NCI-H146 treated with DMSO at 0.1 percent for 48 hours (cell line): ENCODE results near the gene VPS16.

Experiments used
- DNase-seq: peaks from one replicate; lab custom pipeline; 2025; ENCODE audit not compliant: unreplicated experiment; lab: John Stamatoyannopoulos, UW

The VPS16 gene

GRCh38 chr20:2867081-2867864 lies 26.7 kb downstream of the VPS16 start:
- DNase-seq, result no peak

GRCh38 chr20:2869381-2869780 lies 28.8 kb downstream of the VPS16 start:
- DNase-seq, result no peak

GRCh38 chr20:2871111-2871465 lies 30.5 kb downstream of the VPS16 start:
- no peak for DNase-seq

DNA sequence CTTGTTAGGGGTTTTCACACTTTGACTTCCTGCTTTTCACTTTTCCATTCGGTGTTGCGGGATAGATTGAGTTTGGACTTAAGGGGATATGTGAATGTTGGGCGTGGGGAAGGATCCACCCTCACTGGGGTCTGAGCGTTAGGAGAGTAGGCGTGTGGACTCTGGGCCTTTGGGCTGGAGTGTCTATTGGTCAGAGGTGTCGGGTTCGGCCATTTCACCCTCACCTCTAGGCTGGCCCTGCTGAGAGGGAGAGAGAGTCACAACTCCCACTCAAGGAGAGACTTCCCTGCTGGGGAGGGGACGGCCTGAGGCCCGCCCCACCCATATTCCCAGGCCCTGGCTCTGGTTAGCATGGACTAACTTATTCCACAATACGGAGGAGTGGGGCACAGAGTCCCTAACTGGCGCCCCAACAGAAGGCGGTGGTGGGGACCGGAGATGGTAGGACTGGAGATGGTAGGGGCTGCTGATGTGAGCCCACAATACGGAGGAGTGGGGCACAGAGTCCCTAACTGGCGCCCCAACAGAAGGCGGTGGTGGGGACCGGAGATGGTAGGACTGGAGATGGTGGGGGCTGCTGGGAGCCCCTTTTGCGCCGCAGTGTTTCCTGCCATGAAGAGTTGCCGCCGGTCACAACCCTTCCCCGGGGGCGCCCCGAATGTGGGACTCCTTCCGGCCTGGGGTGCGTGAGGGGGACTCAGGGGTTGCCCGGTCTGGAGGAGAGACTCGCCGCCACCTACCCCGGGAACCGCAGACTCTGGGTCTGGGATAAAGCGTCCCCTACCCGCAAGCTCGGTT lies 31.3 kb downstream of the VPS16 start:
- no peak for DNase-seq

- peak; percentile 43 for DNase-seq
Observed at GRCh38 chr20:2872459-2873009, 32.0 kb downstream of the VPS16 start.

DNA sequence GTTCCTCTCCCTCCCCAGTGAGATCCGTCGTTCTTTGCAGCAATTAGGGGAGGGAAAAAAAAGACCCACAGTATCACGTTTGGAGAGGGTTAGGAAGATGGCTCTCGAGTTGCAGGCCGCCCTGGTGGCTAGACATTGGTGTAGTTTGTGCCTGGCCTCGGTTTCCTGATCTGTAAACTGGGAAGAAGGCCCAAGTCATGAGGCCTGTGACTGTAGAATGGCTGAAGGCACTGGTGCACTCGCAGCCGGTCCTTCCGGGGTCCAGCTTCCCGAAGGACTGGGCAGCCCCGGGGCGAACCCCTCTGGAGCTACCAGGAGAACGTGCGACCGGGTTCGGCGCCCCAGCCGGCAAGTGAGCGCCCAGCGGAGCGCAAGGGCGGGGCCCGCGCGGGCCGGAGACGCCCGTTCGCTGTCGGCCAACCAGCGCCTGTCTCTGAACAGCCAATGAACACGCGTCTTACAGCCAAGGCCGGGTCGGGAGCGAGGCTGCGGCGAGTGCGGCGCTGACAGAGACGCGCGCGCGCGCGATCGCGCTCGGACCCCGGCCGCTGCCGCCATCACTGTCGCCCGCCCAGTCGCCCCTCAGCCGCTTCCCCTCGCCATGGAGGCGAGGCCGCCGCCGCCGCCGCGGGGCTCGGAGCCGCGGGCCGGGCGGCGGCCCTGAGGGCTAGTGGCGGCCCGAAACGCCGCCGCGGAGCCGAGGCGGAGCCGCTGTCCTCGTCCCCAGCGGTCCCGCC lies 32.6 kb downstream of the VPS16 start, which contains the start of gene PTPRA:
PTPRA (plus strand) TSS at position 472 of the 737 bp plus-strand sequence. CDS start 90,797 bp downstream, outside the sequence.
- DNase-seq, result peak; percentile 80

DNA sequence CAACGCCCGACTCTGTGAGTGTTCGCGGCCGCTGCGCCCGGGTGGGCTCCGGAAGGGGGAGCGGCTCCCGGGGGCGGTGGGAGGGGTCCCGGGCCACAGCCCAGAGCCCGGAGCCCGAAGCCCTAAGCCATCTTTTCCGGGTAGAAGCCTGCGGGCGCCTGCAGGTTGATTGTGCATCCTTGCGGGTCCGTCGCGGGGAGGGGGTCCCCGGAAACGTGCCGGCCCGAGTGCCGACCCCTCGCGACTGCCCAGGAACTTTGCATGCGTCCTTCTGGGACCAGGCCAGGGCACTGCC lies 33.1 kb downstream of the VPS16 start:
- DNase-seq, result peak; percentile 48

DNA sequence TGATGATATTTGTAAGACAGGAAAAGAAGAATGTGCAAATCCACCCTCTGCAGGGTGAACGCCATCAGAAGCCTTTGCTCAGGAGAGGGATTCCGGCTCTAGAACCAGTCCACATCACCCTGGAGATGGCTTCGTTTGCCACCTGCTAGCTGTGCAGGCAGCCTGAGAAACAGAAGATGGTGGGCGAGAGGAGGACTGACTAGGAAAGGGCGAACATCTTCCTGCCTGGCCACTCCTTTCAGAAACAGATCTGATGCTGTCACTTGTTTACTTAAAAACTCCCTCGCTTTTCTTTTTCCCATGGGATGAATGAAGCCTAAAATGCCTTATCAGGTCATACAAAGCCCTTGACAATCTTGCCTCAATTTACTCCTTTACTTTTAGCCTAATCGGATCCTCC lies 33.9 kb downstream of the VPS16 start:
- peak; percentile 18 for DNase-seq

GRCh38 chr20:2875690-2876203 lies 35.2 kb downstream of the VPS16 start:
- DNase-seq, result no peak

- DNase-seq, result no peak
Observed at GRCh38 chr20:2878515-2878914, 38.0 kb downstream of the VPS16 start.

GRCh38 chr20:2879146-2879545 lies 38.6 kb downstream of the VPS16 start:
- no peak for DNase-seq

GRCh38 chr20:2880650-2881049 lies 40.1 kb downstream of the VPS16 start:
- no peak for DNase-seq

DNA sequence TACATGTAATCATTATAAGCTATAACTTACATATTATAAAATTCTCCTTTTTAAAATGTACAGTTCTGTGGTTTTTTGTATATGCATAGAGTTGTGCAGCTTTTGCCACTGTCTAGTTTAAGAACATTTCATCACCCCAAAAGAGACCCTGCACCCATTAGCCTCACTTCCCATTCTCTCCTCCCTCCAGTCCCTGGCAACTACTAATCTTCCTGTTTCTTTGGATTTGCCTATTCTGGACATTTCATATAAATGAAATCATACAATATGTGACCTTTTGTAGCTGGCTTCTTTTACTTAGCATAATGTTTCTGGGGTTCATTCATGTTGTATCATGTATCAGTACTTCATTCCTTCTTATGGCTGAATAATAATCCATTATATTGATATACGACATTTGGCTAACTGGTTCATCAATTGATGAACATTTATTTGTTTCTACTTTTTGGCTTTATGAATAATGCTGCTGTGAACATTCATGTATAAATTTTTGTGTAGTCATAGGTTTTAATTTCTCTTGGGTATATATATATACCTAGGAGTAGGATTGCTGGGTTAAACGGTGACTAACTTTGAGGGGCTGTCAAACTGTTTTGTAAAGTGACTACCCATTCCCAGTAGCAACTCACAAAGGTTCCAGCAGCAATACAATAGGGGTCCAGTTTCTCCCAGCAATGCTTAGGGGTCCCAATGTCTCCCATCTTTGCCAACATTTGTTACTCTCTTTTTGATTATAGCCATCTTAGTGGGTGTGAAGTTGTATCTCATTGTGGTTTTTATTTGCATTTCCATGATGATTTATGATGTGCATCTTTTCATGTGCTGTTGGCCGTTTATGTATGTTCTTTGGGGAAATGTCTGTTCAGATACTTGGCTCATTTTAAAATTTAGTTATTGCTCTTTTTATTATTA lies 43.4 kb downstream of the VPS16 start:
- no peak for DNase-seq

DNA sequence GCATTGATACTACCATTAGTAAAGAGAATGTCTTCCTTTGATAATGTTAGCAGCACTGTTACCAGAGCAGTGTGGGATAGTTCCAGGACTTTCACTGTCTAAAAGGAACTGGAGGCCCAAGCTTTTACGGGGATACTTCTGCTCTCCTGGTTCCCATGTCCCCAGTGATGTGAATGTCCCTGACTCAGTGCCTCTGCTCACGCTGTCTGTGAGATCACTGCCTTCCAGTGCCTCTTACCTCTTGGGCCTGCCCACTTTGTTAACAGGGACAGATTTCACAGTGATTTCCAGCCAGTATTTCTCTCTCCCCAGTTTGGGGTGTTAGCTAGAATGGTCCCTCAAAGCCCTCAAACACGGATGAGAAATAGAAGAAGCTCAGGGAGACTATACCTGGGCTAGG lies 47.2 kb downstream of the VPS16 start:
- no peak for DNase-seq

DNA sequence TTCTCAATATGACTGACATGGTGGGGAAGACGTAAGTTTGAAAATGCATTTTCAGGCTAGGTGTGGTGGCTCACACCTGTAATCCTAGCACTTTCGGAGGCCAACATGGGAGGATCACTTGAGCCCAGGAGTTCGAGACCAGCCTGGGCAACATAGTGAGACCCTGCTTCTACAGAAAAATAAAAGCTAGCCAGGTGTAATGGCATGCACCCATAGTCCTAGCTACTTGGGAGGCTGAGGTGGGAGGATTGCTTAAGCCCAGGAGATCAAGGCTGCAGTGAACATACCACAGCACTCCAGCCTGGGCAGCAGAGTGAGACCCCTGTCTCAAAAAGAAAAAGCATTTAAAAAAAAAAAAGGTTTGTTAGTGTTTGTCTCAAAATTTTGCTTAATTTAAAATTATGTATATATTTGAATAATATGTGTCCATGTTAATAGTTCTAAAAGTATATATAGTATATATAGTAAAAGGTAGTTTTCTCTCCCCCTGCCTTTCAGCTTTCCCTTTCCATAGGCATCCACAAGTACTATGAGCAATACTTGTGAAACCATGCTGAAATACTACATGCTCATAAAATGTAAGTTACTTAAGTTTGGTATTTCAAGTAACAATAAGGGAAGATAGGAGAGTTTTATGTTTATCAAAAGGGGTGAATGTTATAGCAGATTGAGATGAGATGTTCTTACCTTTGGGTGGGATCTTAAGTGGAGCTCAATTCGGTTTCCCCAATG lies 47.8 kb downstream of the VPS16 start:
- DNase-seq, result no peak

- DNase-seq, result no peak
Observed at GRCh38 chr20:2889209-2889608, 48.7 kb downstream of the VPS16 start.

GRCh38 chr20:2889797-2890196 lies 49.3 kb downstream of the VPS16 start:
- no peak for DNase-seq

DNA sequence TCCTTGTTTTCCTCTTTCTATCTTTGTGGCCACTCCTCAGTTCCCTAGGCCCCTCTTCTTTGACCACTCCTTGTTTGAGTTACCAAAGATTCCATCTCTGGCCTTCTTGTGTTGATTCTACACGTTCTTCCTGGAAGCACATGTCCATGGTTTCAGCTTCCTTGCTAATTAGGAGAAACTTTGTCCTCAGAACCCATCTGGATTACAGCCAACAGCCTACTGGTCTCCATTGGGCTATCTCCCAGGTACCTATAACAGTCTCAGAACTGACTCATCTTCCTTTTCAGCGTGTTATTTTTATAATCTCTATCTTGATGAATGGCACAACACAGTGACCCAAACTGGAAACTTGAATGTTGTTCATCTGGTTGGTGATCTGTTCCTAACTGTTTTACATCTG lies 50.2 kb downstream of the VPS16 start:
- DNase-seq, result no peak

- no peak for DNase-seq
Observed at GRCh38 chr20:2891343-2891742, 50.8 kb downstream of the VPS16 start.

DNA sequence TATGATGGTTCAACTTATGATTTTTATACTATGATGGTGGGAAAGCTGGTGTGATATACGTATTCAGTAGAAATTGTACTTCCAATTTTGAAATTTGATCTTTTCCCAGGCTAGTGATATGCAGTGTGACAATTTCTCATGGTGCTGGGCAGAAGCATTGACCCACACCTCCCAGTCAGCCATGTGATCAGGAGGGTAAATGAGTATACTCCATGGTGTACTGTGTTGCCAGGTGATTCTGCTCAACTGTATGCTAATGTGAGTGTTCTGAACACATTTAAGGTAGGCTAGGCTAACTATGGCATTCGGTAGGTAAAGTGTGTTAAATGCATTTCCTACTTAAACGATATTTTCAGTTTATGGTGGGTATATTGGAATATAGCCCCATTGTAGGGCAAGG lies 51.8 kb downstream of the VPS16 start:
- DNase-seq, result no peak
